SK-MEL-5 (cell line): ENCODE measurements around the gene OR11H7. TPM values are rescaled to one million over a fixed set of nuclear protein-coding genes. Genes with fewer than 3 reads are reported as not detected.
"Not testable (repeated sequence)": the region's sequence is repeated elsewhere in the genome, so short reads cannot be mapped to it uniquely, and the experiment has no call there.

Source experiments
- DNase-seq: peaks from one replicate; pipeline ENCODE4 v3.0.0-alpha.2; 2016; ENCODE audit warnings: low read depth, low spot score
- in situ Hi-C: cut with HindIII; loops from 2 replicates; pipeline ENCODE4 v1.10.0; 2016; ENCODE audit warnings: low sequenced_read_pairs, high pct_unique_total_duplicates, low pct_unique_long_range_greater_than_20kb
- polyA plus RNA-seq, 2 experiments: library from polyadenylated mRNA; depleted of rRNA; stranded (reverse); fragments of >200 nt; gene quantifications; 2 replicates each; pipeline ENCODE4 v1.2.3, GENCODE V29; 2015
- total RNA-seq: library from RNA; depleted of rRNA; stranded (reverse); fragments of >200 nt; shearing (Covaris generic); gene quantifications from 2 replicates; pipeline ENCODE4 v1.2.3, GENCODE V29; 2014; rRNA removed

OR11H7 gene
- total RNA-seq = not detected in 2 replicates
- polyA plus RNA-seq (2015; cell fraction: cytosol; rRNA removed) = not detected in 2 replicates
- polyA plus RNA-seq (2015; cell fraction: nucleus; rRNA removed) = not detected in 2 replicates

- no peak for DNase-seq
- in situ Hi-C loops = no loop called here
Observed at GRCh38 chr14:20228681-20229080, at the start of gene OR11H7. Gene OR11H7, plus strand, starts transcription at chr14:20228981.

- in situ Hi-C loops = no loop called here
- DNase-seq = no peak
Observed at GRCh38 chr14:20179218-20179617, 49.6 kb upstream of the OR11H7 start.

- no peak for DNase-seq
- in situ Hi-C loops = no loop called here
Observed at GRCh38 chr14:20179880-20180279, 48.9 kb upstream of the OR11H7 start.

GRCh38 chr14:20180486-20180885, 48.3 kb upstream of the OR11H7 start:
- in situ Hi-C loops = no loop called here
- no peak for DNase-seq

- DNase-seq = no peak
- in situ Hi-C loops = no loop called here
Observed at GRCh38 chr14:20184181-20184580, 44.6 kb upstream of the OR11H7 start.

- no peak for DNase-seq
- in situ Hi-C loops = no loop called here
Observed at GRCh38 chr14:20190596-20190995, 38.2 kb upstream of the OR11H7 start, which contains the start of gene OR11G2. Gene OR11G2, plus strand, starts transcription at chr14:20190896. Its CDS starts 6,542 bp downstream, at chr14:20197438.

GRCh38 chr14:20191396-20191795, 37.4 kb upstream of the OR11H7 start:
- no peak for DNase-seq
- in situ Hi-C loops = no loop called here

GRCh38 chr14:20194101-20194500, 34.7 kb upstream of the OR11H7 start:
- in situ Hi-C loops = no loop called here
- DNase-seq = no peak

GRCh38 chr14:20195170-20195569, 33.6 kb upstream of the OR11H7 start:
- DNase-seq, in situ Hi-C loops: not testable (repeated sequence)

GRCh38 chr14:20195911-20196310, 32.9 kb upstream of the OR11H7 start:
- peak; percentile 31 for DNase-seq
- in situ Hi-C loops = no loop called here

- in situ Hi-C loops = no loop called here
- no peak for DNase-seq
Observed at GRCh38 chr14:20197459-20197858, 31.3 kb upstream of the OR11H7 start.

GRCh38 chr14:20198991-20199390, 29.8 kb upstream of the OR11H7 start:
- in situ Hi-C loops = no loop called here
- DNase-seq = no peak

GRCh38 chr14:20204721-20205120, 24.1 kb upstream of the OR11H7 start:
- in situ Hi-C loops = no loop called here
- no peak for DNase-seq

GRCh38 chr14:20209595-20209994, 19.2 kb upstream of the OR11H7 start:
- DNase-seq = no peak
- in situ Hi-C loops = no loop called here

GRCh38 chr14:20212406-20212805, 16.4 kb upstream of the OR11H7 start:
- DNase-seq, in situ Hi-C loops: not testable (repeated sequence)

GRCh38 chr14:20215196-20215595, 13.6 kb upstream of the OR11H7 start:
- no peak for DNase-seq

GRCh38 chr14:20219033-20219432, 9.7 kb upstream of the OR11H7 start:
- no peak for DNase-seq
- in situ Hi-C loops = no loop called here

More at GRCh38 chr14:20215196-20215595, 13.6 kb upstream of the OR11H7 start:
- in situ Hi-C loops = no loop called here

GRCh38 chr14:20223410-20223809, 5.4 kb upstream of the OR11H7 start, which contains the start of gene OR11H6:
Gene OR11H6, plus strand, starts transcription at chr14:20223710. Its CDS starts 0 bp downstream, at chr14:20223710.
- in situ Hi-C loops = no loop called here
- no peak for DNase-seq

GRCh38 chr14:20235415-20235814, 6.6 kb downstream of the OR11H7 start:
- DNase-seq, in situ Hi-C loops: not testable (repeated sequence)
